Calu3 (cell line): Measurements from ENCODE around the gene ADAM8. TPM values are rescaled to one million over a fixed set of nuclear protein-coding genes. Genes with fewer than 3 reads are reported as not detected.

Experiments
- BruUV-seq: library from RNA; stranded (reverse); fragments of 400-500 nt; replicated peaks from 2 replicates; lab custom pipeline; 2021; lab: Mats Ljungman, UMichigan
- CTCF ChIA-PET: fragments of 300-600 bp; sonication (Branson Sonifier 250); formaldehyde crosslinking; loops from one replicate; lab custom pipeline; 2022; ENCODE audit warnings: antibody characterized with exemption; lab: Charles Lee
- DNase-seq: peaks from one replicate; pipeline ENCODE4 v3.0.0; 2022
- H3K27ac Mint-ChIP-seq: one replicate; pipeline ENCODE4 v1.8.0; 2022; ENCODE audit warnings: mixed read lengths; ENCODE audit not compliant: unreplicated experiment
- H3K27me3 Mint-ChIP-seq: one replicate; pipeline ENCODE4 v1.8.0; 2022; ENCODE audit warnings: mixed read lengths; ENCODE audit not compliant: unreplicated experiment
- H3K36me3 Mint-ChIP-seq: one replicate; pipeline ENCODE4 v1.8.0; 2022; ENCODE audit warnings: mild to moderate bottlenecking, moderate library complexity, mixed read lengths; ENCODE audit not compliant: insufficient read depth, unreplicated experiment
- H3K4me1 Mint-ChIP-seq: one replicate; pipeline ENCODE4 v1.8.0; 2022; ENCODE audit warnings: mild to moderate bottlenecking, low read depth, mixed read lengths; ENCODE audit not compliant: unreplicated experiment
- H3K4me3 Mint-ChIP-seq: one replicate; pipeline ENCODE4 v1.8.0; 2022; ENCODE audit warnings: mild to moderate bottlenecking, low read depth, moderate library complexity, mixed read lengths; ENCODE audit not compliant: unreplicated experiment
- H3K9me3 Mint-ChIP-seq: one replicate; pipeline ENCODE4 v1.8.0; 2022; ENCODE audit warnings: low read depth, mixed read lengths; ENCODE audit not compliant: unreplicated experiment
- intact Hi-C: fragments of 100-400 bp; cut with micrococcal nuclease; formaldehyde crosslinking; loops from one replicate; pipeline ENCODE4 v1.10.0; 2022; ENCODE audit not compliant: unreplicated experiment
- total RNA-seq: library from RNA; stranded (reverse); gene quantifications from 2 replicates; pipeline ENCODE4 v1.2.3, GENCODE V29; 2022
- TF ChIP-seq, protein P1 (sequence below): fragments of 200-600 bp; IDR thresholded peaks from one replicate; pipeline ENCODE4 v1.8.0; 2022; ENCODE audit warnings: antibody characterized with exemption; ENCODE audit not compliant: unreplicated experiment

Gene ADAM8
- total RNA-seq, 1 experiment from 2014 or later, result 40.4 TPM

DNA sequence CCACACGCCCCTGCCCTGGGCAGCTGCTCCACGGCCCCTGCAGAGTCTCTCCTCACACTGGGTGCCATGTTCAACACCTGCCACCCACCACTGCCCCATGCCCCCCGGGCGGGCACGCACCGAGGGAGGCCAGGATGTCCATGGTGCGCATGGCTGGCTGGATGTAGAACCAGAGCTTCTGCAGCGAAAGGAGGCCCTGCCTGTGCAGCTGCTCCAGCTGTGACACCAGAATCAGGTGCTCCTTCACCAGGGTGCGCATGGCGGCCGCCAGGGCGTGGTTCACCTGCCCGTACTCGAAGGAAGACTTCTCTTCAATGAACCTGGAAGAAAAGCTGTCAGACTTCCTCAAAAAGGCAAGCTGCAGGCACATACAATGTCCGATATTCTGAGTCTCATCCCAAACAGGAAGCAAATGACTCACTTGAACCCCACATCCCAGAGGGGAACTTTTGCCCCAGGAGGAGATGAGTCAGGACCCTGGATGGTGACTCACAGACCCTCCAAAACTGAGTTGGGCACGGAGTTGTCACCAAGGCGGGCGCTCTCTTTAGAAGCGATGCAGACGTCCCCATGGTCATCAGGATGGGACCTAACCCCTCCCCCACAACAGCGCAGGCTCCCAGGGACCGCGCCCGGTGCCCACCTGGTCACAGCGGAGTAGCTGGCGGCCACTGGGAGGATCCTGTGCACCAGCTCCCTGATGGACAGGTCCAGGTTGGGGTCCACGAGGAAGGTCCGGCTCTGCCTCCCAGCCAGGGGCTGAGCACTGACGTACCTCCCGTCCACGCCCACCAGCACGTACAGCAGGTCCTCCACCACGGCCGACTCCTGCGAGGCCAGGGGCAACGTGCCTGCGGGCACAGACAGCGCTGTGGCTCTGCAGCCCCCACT is 16.5 kb upstream of the ADAM8 start:
- CTCF ChIA-PET, result no interaction called here
- TF ChIP-seq, protein P1, sequence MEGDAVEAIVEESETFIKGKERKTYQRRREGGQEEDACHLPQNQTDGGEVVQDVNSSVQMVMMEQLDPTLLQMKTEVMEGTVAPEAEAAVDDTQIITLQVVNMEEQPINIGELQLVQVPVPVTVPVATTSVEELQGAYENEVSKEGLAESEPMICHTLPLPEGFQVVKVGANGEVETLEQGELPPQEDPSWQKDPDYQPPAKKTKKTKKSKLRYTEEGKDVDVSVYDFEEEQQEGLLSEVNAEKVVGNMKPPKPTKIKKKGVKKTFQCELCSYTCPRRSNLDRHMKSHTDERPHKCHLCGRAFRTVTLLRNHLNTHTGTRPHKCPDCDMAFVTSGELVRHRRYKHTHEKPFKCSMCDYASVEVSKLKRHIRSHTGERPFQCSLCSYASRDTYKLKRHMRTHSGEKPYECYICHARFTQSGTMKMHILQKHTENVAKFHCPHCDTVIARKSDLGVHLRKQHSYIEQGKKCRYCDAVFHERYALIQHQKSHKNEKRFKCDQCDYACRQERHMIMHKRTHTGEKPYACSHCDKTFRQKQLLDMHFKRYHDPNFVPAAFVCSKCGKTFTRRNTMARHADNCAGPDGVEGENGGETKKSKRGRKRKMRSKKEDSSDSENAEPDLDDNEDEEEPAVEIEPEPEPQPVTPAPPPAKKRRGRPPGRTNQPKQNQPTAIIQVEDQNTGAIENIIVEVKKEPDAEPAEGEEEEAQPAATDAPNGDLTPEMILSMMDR, result no peak
- no peaks in the 10 kb centered on the region for H3K9me3 Mint-ChIP-seq
- H3K4me1 Mint-ChIP-seq, result no peaks in the 10 kb centered on the region
- no TSS peak for BruUV-seq
- H3K27ac Mint-ChIP-seq, result no peak overlapping the region
- H3K27me3 Mint-ChIP-seq, result no peaks in the 10 kb centered on the region
- DNase-seq, result no peak
- intact Hi-C loops, result no loop called here
- no peak overlapping the region for H3K4me3 Mint-ChIP-seq
- peaks cover 25% of the 10 kb centered on the region for H3K36me3 Mint-ChIP-seq

DNA sequence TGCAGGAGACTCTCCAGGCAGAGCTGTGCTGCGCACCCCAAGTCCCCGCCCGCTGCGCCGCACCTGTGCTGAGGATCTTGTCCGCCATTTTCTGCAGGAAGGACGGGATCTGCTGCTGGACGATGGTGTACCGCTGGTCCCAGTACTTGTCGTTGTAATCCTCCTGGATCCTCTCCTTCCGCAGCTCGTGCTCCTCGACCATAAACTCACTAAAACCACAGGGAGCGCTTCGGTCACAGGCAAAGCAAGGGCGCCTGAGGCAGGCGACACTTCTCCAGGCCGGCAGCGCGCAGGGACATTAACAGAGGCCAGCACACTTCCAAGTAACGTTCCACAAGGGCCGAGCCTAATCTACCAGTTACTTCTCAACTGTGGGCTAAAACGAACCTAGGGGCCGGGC is 13.1 kb upstream of the ADAM8 start:
- H3K36me3 Mint-ChIP-seq, result peaks cover 47% of the 10 kb centered on the region
- DNase-seq, result no peak
- intact Hi-C loops, result no loop called here
- no TSS peak for BruUV-seq
- no peaks in the 10 kb centered on the region for H3K4me1 Mint-ChIP-seq
- H3K27me3 Mint-ChIP-seq, result no peaks in the 10 kb centered on the region
- no peak overlapping the region for H3K27ac Mint-ChIP-seq
- TF ChIP-seq, protein P1, result no peak
- no peaks in the 10 kb centered on the region for H3K9me3 Mint-ChIP-seq
- H3K4me3 Mint-ChIP-seq, result no peak overlapping the region
- CTCF ChIA-PET, result no interaction called here

DNA sequence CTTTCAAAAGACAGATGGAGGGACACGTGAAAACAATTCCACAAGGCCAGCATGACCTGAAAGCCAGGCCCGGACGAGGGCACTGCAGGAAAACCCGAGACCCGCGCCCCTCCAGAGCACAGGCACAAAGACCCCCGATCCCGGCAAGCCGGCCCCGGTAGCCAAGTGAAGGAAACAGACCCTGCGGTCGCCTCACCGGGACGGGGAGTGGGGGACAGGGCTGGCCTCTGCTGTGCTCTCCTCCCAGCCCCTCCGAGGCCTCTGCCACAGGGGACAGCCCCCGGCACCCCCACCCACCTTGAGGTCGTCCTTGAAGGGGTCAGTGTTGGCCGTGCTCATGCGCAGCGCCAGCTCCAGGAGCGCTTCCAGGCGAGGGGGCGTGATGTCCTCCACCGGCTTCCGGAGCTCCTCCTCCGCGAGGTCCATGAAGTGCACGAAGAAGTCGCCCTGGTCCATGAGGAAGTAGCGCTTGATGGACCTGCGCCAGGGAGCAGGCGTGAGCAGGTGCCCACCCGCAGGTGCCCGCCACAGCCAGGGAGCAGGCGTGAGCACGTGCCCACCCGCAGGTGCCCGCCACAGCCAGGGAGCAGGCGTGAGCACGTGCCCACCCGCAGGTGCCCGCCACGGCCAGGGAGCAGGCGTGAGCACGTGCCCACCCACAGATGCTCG is 11.3 kb upstream of the ADAM8 start:
- intact Hi-C loops, result no loop called here
- Mint-ChIP-seq H3K36me3 (peaks cover 49% of the 10 kb centered on the region), H3K4me3 (no peak overlapping the region), H3K27ac (no peak overlapping the region), H3K9me3 (no peaks in the 10 kb centered on the region), H3K27me3 (no peaks in the 10 kb centered on the region), H3K4me1 (no peaks in the 10 kb centered on the region)
- TF ChIP-seq, protein P1, result no peak
- BruUV-seq, result no TSS peak
- DNase-seq, result no peak
- CTCF ChIA-PET, result no interaction called here

DNA sequence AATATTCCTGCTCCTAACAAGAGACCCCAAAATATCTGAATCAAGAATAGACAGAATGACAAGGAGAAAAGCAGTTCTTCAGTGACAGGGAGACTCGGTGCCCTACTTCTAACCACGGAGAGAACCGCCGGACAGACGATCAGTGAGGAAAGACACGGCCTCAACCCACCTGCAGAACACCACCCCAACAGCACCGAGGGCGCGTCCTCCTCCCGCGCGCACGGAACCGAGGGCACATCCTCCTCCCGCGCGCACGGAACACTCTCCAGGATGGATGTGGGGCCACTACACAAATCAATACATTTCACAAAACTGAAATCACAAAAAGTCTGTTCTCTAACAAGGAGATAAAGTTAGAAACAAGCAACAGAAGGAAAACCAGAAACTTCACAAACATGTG is 9.7 kb upstream of the ADAM8 start:
- CTCF ChIA-PET, result no interaction called here
- Mint-ChIP-seq H3K36me3 (peaks cover 43% of the 10 kb centered on the region), H3K4me3 (no peak overlapping the region), H3K27me3 (no peaks in the 10 kb centered on the region), H3K9me3 (no peaks in the 10 kb centered on the region), H3K27ac (no peak overlapping the region), H3K4me1 (no peaks in the 10 kb centered on the region)
- no peak for DNase-seq
- no TSS peak for BruUV-seq
- intact Hi-C loops, result no loop called here
- TF ChIP-seq, protein P1, result no peak
